Superior temporal gyrus (tissue), 1 donor: ENCODE data around the gene WWOX.

Experiments used
- DNase-seq: peaks from one replicate; pipeline ENCODE4 v3.0.0-alpha.2; 2016; ENCODE audit errors: extremely low spot score

WWOX gene

DNA sequence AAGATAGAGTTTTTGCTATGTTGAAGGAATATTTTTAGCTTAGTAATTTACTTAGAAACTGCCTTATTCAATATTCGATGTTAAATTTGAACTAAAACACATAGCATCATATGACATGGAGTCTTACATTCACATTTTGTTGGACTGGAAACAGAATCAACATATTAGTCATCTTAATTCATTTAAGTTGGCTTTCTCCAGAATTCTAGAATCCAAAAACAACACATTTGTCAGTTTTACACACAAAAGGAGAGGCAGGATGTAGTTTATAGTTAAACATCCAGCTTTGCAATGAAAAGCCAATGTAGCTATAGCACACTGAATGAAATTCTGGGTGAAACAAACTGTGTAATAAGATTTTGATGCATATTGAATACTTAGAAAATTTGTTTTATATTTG is 43.3 kb downstream of the WWOX start:
- DNase-seq: no peak

DNA sequence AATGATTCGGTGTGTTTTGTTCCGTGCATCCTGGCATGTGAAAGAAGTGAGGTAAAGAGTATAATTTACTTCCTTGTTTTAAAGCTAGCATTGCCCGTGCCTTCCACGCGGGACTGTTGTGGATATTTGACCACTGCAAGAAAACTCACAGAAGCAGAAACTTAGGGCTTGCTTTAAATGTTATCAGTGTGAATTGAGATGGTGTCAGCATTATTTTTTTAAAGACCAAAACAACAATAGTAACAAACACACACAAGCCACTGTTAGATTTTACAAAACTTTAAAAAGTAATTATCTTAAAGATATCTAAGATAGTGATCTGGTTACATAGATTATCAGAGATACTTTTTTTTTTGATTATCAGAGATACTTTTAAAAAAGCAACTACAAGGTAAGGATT is 47.4 kb downstream of the WWOX start:
- no peak for DNase-seq

DNA sequence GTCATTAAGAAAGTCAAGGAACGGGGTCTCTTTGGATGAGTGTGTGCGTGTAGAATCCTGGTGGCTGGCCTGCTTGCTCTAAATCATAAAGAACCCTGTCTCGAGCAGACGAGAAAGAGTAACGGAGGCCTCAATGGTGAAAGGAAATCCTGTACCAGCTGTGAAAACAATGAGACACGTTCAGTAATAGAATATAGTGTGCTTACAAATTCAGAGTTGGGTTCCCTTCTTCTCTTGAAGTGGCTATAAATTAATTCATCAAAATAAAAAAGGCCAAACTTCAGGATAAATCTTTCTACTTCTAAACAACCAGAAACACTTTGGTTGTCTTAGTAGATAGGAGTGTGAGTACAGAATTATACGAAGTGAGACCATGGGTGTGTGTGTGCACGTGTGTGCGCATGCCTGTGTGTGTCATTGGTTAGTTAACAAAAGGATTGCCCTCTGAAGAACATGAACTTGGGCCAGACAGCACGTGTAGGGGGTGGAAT is 48.5 kb downstream of the WWOX start:
- no peak for DNase-seq

DNA sequence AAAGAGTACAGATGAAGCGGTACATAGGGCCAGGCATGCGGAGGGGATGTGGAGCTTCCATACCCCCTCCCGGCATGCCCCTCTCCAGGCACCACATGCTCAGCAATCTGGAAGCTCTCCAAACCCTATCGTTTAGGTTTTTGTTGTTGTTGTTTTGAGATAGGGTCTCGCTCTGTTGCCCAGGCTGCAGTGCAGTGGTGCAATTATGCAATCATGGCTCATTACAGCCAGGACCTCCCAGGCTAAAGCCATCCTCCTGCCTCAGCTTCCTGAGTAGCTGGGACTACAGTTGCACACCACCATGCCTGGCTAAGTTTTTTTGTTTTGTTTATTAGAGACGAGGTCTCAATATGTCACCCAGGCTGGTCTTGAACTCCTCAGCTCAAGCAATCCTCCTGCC is 50.8 kb downstream of the WWOX start:
- DNase-seq: no peak

DNA sequence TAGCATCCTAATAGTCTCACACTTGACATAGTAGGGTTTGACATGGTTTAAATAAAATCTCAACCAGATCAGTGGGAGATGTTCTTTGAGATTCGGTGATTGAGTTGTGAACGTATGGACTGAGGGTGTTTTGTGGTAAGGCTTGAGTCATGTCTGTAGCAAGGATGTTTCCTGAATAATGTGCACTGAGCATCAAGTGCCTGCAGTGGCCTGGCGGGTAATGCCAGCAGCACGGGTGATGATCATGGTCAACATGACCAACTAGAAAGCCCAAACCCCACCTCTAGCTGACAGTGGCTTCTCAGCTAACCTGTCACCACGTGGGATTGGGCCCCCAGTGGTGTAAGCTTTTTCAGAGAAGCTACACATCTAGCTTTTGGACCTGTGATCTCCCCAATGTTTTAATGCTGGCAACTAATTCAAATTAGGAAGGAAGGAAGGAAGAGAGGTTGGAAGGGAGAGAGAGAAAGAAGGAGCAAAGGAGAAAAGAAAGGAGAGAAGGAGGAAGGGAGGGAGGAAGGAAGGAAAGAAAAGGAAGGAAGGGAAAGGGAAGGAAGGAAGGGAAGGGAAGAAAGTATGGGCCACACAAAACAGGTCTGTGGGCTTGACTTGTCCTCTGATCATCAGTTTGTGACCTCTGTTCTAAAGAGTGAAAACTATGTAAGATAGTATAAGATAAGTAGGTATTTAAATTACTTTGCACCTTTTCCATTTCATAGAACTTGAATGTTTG is 55.4 kb downstream of the WWOX start:
- no peak for DNase-seq

DNA sequence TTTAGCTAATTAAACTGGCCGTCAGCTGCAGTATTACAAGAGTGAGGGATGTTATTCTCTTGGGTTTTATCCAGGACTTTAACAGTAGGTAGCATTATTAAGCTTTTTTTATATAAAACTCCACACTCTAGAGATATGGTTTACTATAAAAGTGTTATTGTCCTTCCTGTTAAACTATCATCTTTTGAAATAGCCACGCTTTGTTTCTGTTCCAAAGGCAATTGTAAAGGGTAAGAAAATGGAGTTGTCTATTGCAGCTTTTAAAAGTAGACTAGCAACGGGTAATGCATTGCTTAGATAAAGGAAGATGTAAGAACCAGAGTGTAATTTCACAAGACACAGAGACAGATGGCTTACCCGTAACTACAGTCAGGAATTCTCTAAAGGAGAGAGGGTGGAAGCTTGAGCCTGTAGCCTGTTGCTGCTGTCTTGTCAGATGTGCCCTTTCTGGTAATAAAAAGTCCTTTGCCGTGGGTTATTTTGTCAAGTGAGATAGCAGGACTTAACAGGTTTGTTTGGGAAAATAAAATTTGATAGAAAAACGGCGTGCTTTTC is 56.4 kb downstream of the WWOX start:
- DNase-seq: peak; percentile 30

DNA sequence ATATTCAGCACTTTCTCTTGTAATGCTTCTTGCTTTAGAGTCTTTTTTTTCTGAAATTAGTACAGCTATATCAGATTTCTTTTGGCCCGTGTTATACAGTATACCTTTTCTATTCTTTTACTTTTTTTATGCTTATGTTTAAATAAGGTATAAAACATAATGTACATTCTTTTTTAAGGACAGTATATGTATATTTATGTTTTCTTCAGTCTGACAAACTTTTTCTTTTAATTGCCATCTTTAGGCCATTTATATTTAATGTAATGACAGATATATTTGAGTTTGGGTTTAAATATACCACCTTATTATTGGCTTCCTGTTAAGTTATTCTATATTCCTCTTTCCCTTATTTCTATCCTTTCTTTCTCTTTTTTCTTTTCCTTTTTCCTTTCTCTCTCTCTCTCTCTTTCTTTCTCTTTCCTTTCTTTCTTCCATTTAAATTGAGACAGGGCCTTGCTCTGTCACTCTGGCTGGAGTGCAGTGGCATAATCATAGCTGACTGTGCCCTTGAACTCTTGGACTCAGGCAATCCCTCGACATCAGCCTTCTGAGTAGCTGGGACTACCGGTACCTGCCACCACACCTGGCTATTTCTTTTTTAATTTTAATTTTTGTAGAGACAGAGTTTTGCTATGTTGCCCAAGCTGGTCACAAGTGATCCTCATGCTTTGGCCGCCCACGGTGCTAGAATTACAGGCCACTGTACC is 61.7 kb downstream of the WWOX start:
- DNase-seq: no peak

DNA sequence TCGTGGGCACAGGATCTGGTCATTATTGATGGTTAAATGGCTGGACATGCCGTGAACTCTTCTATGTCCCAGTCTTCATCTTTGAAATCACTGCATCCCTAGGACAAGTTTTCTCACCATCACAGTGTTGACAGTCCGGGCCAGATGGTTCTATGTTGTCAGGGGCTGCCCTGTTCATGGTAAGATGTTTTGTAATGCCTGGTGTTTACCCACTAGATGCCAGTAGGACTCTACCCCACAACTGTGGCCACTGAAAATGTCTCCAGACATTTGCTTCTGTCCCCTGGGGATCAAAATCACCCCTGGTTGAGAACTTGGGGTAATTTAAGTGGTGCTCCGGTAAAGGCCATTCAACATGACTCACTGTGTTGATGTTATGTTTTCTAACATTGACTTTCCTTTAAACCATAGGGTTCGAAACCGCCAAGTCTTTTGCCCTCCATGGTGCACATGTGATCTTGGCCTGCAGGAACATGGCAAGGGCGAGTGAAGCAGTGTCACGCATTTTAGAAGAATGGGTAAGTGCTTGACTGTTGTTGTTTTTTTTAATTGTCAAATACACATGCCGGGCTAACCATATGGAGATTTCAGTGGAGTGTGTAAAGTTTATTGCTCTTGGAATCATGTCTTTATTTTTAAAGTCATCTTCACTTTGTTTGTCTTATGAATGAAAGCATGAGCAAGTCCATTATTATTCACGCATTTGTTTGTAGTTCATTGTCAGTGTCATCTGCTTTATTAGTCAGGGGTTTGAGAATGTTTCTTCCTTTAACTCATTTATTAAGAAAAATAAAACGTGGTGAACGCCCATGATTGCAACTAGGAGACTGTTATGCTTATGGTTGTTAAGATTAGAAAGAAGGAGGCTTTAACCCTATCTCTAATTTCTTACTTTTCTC is 64.6 kb downstream of the WWOX start:
- no peak for DNase-seq

DNA sequence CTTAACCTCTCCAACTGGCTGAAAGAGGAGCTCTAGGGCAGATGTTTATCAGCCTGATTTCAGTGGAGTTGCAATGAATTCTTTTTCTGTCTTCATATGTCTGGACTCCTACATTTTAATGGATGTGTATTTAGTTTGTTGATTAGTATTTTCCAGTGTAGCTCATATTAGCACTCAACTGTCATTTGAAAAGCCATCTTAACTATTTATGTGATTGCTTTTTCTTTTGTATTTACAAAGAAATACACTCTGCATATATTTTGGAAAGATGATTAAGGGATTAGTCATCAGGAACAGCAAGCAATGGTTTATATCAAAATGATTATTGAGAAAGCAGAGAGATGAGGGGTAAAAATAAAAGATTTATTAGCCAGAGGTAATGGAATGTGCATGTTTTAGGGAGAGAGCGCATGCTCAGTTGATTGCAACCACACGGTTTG is 71.1 kb downstream of the WWOX start:
- no peak for DNase-seq

DNA sequence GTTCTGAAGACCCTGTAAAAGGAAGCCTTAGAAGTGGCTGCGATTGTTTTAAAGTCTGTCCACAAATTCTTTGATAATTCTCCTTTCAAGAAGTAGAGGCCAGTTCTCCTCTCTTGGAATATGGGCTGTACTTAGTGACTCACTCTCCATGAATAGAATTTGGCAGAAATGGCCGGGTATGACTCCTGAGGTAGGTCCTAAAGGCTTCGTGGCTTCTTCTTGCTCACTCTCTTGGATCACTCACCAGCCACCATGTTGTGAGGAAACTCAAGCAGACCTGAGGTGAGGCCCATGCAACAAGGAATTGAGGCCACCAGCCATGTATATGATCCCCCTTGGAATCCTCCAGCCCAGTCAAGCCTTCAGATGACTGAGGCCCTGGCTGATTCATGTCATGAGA is 75.8 kb downstream of the WWOX start:
- no peak for DNase-seq

DNA sequence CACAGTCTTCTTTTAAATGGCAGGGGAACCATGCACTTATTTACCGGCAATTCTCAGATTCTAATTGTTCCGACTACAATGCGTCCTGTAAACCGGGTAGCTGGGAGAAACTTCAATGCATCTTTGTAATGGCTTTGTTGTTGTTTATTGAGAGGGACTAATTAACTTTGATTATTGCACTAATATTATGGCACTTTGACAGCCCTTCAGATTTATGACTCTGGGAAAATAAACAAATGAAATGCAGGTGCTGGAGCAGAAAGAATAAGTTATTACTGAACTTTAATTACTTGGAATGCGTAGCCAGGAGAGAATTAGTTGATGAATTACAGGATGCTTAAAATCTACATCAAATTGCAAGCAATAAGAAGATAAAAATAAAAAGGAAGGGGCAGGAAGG is 77.0 kb downstream of the WWOX start:
- no peak for DNase-seq

DNA sequence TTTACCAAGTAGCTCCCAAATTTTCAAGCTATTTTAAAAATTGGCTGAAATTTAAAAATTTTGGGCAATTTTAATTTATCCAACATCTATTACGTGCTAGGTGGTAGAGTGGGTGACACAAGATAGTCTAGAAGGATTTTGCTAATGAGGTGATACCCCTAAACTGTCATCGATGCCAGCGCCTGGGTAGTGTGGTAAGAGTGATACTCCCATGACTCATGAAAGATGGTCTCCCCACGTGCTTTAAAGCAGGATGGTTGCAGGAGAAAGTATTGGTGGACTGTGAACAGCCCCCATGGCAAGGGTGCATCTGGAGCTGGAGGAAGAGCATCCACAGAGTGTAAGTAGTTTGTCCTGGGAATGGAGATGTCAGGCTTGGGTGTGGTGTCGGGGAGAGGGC is 77.8 kb downstream of the WWOX start:
- DNase-seq: no peak

DNA sequence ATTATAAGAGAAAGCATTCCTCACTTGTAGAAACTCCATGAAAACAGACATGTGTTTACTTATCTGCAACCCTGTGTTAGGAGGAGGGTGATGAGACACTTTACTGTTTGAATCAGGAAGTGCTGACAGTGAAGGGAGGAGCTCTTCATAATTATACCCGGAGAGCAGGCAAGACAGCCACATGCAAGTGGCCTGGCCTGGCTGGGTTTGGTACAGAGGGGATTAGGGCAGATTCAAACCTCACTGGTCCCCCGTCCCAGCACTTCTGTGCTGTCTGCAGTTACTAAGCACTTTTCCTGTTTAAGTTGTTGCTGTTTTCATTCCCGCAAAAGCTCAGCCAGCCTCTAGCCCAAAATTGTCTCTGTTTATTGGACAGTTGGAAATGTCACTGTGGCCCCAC is 78.5 kb downstream of the WWOX start:
- DNase-seq: no peak

DNA sequence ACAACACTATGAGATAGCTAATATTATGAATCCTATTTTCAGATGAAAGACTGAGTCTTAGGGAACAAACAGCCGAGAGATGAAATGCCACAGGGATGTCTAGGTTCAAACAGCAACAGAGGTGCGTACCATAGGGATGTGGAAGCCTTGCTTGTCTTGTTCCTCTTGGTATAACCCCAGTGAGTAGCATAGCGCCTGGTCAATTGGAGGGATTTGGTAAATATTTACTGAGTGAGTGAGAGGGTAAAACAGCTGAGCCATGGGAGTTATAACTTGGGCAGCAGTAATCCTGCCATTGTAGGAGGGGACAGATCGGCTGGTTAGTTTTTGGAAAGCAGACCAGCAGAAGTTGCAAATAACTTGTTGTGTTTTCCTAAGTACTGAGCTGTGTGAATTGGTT is 80.2 kb downstream of the WWOX start:
- no peak for DNase-seq

DNA sequence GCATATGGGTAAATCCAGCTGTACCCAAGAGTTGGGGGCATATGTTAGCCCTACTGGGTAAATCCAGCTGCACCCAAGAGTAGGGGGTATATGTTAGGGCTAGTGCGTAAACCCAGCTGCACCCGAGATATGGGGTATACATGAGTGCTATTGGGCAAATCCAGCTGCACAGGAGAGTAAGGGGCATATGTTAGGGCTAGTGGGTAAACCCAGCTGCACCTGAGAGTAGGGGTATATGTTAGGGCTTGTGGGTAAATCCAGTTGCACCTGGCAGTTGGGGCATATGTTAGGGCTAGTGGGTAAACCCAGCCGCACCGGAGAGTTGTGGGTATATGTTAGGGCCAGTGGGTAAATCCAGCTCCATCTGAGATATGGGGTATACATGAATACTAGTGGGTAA is 80.9 kb downstream of the WWOX start:
- no peak for DNase-seq

DNA sequence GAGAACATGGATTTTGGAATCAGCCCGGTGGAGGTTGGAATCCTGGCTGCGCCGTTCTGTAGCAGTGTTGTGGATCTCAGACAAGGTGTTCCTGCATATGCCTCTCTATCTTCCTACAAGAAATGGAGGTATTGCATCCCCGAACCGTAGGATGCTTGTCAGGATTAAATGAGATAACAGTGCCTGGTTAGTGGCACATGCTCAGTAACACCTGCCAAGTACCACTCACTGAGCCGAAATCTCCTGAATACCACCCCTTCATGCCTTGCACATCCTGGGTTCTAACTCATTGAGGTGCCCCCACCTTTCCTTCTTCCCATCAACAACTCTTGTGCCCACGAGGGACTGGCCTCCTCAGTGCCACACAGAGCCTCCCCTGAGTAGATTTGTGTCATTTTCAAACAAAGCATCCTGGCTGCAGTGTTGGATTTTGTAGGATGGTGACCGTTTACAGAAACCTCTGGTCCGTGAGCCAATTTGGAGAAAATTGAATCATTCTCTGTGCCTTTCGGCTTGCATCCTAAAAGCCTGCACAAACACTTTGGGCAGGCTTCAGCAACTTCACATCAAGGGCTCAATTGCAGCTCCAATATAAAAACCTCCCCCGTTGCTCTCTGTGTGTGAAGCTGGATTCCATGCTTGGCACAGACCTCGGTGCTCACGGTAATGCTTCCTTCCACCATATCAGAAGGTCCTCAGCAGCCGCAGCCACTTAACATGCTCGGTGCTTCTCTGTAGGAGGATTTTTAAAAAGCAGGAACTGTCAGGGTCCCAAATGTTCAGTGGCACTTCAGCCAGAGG is 84.2 kb downstream of the WWOX start:
- peak; percentile 70 for DNase-seq

DNA sequence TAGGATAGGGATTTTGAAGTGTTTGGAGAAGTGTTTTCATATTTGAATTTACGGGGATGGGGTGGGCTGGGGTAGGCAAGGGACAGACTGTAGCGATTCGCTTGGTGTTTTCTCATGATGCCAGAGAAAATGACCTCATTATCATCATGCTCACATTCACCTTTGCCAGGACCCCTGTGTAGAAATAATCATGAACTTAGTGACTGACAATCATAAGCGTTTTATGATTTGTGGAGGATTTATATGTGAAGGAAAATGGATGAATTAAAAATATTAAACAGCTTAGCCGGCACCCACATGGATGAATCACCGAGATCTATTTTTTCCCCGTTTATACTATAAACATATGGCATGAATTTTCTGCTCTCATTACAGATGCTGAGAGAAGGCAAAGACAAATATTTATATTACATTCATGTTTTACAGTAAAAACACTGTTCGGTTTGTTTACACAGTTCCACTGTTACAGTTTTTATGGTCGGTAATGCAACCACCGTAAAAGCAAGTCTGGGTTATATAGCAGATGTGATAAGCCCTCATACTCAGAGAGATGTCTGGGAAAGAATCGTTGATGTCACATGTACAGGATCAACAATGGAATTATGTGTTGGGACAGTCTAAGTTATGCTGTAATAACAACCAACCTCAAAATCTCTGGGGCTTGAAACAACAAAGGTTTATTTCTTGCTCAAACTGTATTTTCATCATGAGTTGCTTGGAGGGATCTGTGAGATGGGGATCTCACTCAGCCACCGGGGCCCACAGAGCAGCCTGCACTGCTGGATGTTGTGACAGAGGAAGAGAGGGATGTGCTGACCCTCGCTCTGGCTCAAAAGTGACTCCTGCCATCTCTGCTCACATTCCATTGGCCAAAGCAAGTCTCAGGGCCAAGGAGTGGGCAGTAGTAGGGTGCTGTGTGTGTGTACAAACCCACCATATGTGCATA is 85.1 kb downstream of the WWOX start:
- DNase-seq: peak; percentile 65

DNA sequence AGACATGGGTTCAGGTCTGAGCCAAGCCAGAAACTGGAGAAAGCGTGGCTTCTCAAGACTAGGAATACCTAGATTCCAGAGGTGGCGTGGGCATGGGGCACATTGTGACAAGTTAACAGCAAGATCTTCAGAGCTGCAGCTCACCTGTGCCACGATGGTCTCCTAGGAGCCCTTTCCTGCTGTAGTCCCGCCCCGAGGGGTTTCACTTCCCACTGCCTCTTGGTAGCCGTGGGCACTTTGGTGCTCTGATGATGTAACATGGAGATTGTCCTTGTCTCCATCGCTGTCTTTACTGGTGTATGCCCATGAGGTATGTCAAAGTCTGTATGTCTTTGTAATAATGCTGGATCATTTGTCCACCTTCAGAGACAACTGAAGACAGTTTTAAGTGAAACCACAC is 89.7 kb downstream of the WWOX start:
- DNase-seq: no peak

DNA sequence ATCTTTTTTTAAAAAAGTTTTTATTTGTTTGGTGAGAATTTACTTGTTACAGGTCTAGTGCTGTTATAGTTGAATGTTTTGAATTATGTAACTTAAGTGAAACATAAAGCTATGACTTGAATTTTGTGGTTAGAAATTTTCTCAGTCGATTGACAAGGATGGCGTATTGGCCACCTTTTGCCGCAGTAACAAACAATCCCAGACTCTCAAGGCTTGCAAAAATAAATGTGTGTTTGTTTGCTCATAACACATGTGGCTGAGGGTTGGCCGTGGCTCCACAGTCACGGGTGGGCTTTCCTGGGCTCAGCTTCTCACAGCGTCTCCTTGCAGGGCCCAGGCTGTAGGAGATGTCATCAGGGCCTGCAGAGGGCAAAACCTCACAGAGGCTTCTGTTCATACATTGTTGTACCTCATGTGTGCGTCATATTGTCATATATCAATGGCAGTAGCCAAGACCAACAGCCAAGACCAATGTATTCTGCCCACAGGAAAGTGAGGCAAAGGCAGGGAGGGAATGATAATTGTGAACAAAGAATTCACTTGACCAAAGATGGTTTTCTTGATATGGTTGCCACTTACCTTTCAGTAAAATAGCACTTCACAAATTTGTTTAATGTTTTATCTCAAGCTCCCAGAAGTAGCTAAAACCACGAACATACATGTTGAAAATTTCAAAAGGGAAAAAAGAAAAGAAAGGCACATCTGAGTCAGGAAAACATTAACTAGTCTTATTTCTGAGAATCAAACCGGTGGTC is 93.5 kb downstream of the WWOX start:
- no peak for DNase-seq
